ENCODE data around the gene DNAH9.
"Not testable (repeated sequence)": the region's sequence is repeated elsewhere in the genome, so short reads cannot be mapped to it uniquely, and the experiment has no call there.

DNAH9 gene

DNA sequence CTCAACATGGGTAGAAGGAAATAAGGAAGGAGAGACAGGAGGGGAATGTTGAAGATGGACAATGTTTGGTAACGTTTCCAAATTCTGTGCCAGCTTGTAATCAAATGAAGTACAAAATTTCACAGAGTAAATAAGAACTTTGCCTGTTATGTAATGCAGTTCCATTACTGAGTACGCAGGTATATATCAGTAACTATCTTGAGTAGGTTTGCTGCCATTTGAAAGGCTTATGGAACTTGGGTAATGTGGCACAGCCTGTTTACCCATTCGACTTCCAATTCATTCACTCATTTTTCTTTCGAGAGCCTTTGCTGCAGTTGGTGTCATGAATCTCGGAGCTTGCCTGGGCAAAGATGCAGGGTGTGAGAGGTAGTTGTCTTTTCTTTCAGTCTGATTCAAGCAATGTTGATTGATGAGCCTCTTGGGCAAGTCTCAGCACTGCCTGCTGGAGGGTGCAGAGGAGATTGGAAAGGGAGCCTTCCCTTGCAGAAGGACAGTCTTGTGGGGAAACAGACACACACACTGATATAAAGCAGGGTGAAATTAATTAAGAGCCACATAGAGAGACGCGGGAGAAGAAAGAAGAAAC lies 345.6 kb downstream of the DNAH9 start:
- CTCF ChIA-PET: no interaction called here
- TF ChIP-seq, protein P1, sequence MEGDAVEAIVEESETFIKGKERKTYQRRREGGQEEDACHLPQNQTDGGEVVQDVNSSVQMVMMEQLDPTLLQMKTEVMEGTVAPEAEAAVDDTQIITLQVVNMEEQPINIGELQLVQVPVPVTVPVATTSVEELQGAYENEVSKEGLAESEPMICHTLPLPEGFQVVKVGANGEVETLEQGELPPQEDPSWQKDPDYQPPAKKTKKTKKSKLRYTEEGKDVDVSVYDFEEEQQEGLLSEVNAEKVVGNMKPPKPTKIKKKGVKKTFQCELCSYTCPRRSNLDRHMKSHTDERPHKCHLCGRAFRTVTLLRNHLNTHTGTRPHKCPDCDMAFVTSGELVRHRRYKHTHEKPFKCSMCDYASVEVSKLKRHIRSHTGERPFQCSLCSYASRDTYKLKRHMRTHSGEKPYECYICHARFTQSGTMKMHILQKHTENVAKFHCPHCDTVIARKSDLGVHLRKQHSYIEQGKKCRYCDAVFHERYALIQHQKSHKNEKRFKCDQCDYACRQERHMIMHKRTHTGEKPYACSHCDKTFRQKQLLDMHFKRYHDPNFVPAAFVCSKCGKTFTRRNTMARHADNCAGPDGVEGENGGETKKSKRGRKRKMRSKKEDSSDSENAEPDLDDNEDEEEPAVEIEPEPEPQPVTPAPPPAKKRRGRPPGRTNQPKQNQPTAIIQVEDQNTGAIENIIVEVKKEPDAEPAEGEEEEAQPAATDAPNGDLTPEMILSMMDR (IDR thresholded peaks at IDR 0.05; ENCODE audit: insufficient read depth, low read length, missing control alignments): no peak
- no peak overlapping the region for H3K4me3 ChIP-seq (ENCODE audit: low read depth, low read length)
- POLR2A ChIA-PET: no interaction called here
- DNase-seq (ENCODE audit: low read depth, low spot score): no peak

DNA sequence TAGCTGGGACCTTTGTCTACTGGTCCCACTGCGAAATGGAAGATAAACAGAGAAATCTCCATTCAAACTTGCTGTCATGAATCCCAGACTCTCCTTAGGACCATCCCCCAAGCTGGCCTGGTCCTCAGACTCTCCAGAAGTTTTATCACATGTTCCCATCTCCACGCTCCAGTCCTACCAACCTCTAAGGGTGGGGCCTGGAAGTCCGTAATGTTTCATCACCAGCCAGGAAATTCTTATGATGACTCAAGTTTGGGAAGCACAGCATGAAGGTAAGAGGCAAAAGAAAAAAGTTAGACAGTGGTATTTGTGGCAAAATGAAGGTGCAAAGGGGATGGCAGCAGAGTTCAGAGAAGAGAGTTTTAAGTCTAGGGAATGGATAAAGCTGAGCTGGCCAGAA lies 346.3 kb downstream of the DNAH9 start:
- DNase-seq (ENCODE audit: low read depth, low spot score): no peak
- H3K4me3 ChIP-seq (ENCODE audit: low read depth, low read length): no peak overlapping the region
- ChIA-PET POLR2A (no interaction called here), CTCF (interaction anchor here (1.5 kb wide), 1 partner anchor 9 kb away, joined by 8 read pairs; no protein-coding TSS in a partner anchor)
- TF ChIP-seq, protein P1 (IDR thresholded peaks at IDR 0.05; ENCODE audit: insufficient read depth, low read length, missing control alignments): no peak

DNA sequence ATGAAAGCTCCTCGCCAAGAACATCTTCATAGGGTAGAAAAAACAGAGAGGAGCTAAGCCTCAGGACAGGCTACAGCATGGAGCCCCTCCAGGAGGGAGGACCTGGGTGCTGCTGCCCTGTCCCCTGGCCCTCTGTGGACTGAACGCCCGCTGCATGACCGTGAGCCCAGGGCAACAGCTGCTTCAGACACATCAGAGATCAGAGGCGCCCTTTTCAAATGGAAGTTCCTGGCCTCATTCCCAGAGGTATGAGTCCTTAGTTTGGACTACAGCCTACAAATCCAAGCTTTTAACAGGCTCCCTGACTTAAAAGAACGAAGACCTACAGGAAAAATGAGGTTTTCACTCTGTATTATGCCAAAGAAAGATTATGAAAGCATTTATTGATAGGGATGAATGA lies 350.5 kb downstream of the DNAH9 start:
- ChIA-PET POLR2A (no interaction called here), CTCF (interaction anchor here (1.0 to 1.7 kb wide), 3 partner anchors 12 to 38 kb away, joined by 3 to 4 read pairs (median 3); no protein-coding TSS in a partner anchor)
- DNase-seq (ENCODE audit: low read depth, low spot score): peak; percentile 34
- peak overlapping the region; percentile 18; the same call in 1 of the 2 replicates for H3K4me3 ChIP-seq (ENCODE audit: low read depth, low read length)
- TF ChIP-seq, protein P1 (IDR thresholded peaks at IDR 0.05; ENCODE audit: insufficient read depth, low read length, missing control alignments): no peak

DNA sequence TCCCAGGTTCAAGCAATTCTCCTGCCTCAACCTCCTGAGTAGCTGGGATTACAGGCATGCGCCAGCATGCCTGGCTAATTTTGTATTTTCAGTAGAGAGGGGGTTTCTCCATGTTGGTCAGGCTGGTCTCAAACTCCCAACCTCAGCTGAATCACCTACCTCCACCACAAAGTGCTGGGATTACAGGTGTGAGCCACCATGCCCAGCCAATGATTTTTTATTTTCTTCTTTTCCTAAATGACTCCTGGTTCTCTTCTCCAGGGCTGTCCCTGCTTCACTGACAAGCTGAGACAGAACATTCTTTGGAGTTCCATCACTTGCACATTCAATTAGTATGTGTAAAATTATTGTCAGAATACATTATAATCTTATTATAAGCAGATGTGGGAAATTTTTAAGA lies 351.3 kb downstream of the DNAH9 start:
- POLR2A ChIA-PET; DNase-seq (ENCODE audit: low read depth, low spot score); H3K4me3 ChIP-seq (ENCODE audit: low read depth, low read length): not testable (repeated sequence)
- CTCF ChIA-PET: interaction anchor here (1.0 to 1.7 kb wide), 2 partner anchors 13 to 14 kb away, joined by 3 read pairs; no protein-coding TSS in a partner anchor

DNA sequence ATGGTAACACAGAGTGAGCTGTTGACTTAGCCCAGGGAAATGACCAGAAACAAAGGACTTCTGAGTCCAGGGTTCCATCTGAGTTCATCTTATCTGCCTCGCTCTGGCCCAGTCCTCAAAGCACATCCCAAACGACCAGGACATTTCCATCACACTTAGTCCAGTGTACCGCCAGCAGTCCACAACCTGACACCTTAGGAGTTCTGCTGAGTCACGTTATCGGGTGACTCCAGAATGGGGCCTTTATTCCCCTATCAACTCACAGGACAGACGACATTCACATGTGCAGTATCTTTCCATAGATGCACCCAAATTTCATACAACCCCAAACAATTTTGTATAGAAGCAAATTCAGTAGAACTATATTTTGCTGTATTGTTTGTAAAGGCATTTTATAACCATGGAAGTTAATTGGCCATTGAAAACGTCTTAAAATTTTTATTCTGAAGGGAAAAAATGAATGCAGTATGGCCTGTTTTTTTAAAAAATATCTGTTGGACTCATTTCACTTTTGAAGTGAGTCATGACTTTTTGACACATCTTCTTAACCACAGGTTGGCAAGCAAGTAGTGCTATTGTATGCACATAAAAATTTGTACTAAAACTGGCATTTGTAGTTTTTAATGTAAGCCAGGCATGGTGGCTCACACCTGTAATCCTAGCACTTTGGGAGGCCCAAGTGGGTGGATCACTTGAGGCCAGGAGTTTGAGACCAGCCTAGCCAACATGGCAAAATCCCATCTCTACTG lies 352.7 kb downstream of the DNAH9 start:
- DNase-seq (ENCODE audit: low read depth, low spot score): no peak
- H3K4me3 ChIP-seq (ENCODE audit: low read depth, low read length): no peak overlapping the region
- ChIA-PET POLR2A (no interaction called here), CTCF (no interaction called here)
- TF ChIP-seq, protein P1 (IDR thresholded peaks at IDR 0.05; ENCODE audit: insufficient read depth, low read length, missing control alignments): no peak

DNA sequence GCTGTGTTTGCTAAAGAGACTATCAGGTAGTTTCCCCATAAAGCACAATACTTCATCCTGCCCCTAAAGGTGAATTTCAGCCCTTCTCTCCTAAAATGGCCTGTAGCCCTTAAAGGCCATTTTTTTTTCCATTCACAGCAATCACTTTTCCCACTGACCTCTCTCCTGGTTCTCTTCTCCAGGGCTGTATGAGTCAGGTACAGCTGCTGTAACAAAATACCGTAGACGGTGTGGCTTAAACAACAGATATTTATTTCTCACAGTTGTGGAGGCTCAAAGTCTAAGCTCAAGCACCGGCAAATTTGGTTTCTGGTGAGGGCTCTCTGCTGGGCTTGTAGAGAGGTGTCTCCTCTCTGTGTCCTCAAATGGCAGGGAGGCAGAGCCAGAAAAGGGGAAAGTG lies 354.3 kb downstream of the DNAH9 start:
- POLR2A ChIA-PET: interaction anchor here (0.8 kb wide), 1 partner anchor 45 kb away, joined by 4 read pairs; the partner anchor contains the start of gene ZNF18
- CTCF ChIA-PET: interaction anchor here (1.1 kb wide), 1 partner anchor 12 kb away, joined by 3 read pairs; no protein-coding TSS in a partner anchor
- DNase-seq (ENCODE audit: low read depth, low spot score): no peak
- TF ChIP-seq, protein P1 (IDR thresholded peaks at IDR 0.05; ENCODE audit: insufficient read depth, low read length, missing control alignments): no peak
- H3K4me3 ChIP-seq (ENCODE audit: low read depth, low read length): no peak overlapping the region
